T-helper 2 cell treated with Interferon-gamma antibody and Interleukin-4, amounts not matched to agents 100 ng/mL and 5 ng/mL, for 36 hours (primary cell): ENCODE measurements around the gene PCDHGA1. TPM values are rescaled to one million over a fixed set of nuclear protein-coding genes. Genes with fewer than 3 reads are reported as not detected.
"Not testable (repeated sequence)": the region's sequence is repeated elsewhere in the genome, so short reads cannot be mapped to it uniquely, and the experiment has no call there.

Experiments
- intact Hi-C: fragments of 100-400 bp; cut with micrococcal nuclease; formaldehyde crosslinking; loops from one replicate; pipeline ENCODE4 v1.15.1; 2023
- total RNA-seq: library from RNA; stranded (reverse); gene quantifications from 2 replicates; pipeline ENCODE4 v1.2.3, GENCODE V29; 2022

The PCDHGA1 gene
- total RNA-seq, 1 donor from 2014 or later: 0.09 TPM

GRCh38 chr5:141382469-141383294, 52.4 kb downstream of the PCDHGA1 start, which contains the start of gene PCDHGA7:
Gene PCDHGA7, plus strand, starts transcription at chr5:141382742. Its CDS starts 158 bp downstream, at chr5:141382900.
- intact Hi-C loops: no loop called here

DNA sequence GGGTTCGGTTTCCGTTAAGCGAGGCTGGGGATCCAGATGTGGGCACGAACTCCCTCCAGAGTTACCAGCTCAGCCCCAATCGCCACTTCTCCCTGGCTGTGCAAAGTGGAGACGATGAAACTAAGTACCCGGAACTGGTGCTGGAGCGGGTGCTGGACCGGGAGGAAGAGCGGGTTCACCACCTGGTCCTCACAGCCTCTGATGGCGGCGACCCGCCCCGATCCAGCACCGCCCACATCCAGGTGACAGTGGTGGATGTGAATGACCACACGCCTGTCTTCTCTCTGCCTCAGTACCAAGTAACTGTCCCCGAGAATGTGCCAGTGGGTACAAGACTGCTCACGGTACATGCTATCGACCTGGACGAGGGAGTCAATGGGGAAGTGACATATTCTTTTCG, 53.0 kb downstream of the PCDHGA1 start:
- intact Hi-C loops: no loop called here

DNA sequence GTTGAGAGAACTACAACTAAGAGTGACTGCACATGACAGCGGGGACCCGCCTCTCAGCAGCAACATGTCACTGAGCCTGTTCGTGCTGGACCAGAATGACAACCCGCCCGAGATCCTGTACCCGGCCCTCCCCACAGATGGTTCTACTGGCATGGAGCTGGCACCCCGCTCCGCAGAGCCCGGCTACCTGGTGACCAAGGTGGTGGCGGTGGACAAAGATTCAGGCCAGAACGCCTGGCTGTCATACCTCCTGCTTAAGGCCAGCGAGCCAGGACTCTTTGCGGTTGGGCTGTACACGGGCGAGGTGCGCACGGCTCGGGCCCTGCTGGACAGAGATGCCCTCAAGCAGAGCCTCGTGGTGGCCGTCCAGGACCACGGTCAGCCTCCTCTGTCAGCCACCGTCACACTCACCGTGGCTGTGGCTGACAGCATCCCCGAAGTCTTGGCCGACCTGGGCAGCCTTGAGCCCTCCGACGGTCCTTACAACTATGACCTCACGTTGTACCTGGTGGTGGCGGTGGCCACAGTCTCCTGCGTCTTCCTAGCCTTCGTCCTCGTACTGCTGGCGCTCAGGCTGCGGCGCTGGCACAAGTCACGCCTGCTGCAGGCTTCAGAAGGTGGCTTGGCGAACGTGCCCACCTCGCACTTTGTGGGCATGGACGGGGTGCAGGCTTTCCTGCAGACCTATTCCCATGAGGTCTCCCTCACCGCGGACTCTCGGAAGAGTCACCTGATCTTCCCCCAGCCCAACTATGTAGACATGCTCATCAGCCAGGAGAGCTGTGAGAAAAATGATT, 54.4 kb downstream of the PCDHGA1 start:
- intact Hi-C loops: no loop called here

- intact Hi-C loops: not testable (repeated sequence)
Measured at GRCh38 chr5:141387557-141388311, 57.4 kb downstream of the PCDHGA1 start, which contains the start of gene PCDHGB4. Gene PCDHGB4, plus strand, starts transcription at chr5:141387698. Its CDS starts 187 bp downstream, at chr5:141387885.

DNA sequence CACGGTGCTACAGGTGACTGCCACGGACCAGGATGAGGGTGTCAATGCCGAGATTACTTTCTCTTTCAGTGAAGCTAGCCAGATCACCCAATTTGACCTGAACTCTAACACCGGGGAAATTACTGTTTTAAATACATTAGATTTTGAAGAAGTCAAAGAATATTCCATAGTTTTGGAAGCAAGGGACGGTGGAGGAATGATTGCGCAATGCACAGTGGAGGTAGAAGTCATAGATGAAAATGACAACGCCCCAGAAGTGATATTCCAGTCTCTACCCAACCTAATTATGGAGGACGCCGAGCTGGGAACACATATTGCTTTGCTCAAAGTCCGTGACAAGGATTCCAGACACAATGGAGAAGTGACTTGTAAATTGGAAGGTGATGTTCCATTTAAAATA, 58.3 kb downstream of the PCDHGA1 start:
- intact Hi-C loops: no loop called here

- intact Hi-C loops: no loop called here
Measured at GRCh38 chr5:141389153-141390042, 59.1 kb downstream of the PCDHGA1 start.

- intact Hi-C loops: no loop called here
Measured at GRCh38 chr5:141392429-141393198, 62.3 kb downstream of the PCDHGA1 start, which contains the start of gene PCDHGA8. Gene PCDHGA8, plus strand, starts transcription at chr5:141392633. Its CDS starts 181 bp downstream, at chr5:141392814.

DNA sequence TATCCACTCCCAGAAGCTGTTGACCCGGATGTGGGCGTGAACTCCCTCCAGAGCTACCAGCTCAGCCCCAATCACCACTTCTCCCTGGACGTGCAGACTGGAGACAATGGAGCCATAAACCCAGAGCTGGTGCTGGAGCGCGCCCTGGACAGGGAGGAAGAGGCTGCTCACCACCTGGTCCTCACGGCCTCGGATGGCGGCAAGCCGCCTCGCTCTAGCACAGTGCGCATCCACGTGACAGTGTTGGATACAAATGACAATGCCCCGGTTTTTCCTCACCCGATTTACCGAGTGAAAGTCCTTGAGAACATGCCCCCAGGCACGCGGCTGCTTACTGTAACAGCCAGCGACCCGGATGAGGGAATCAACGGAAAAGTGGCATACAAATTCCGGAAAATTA, 63.0 kb downstream of the PCDHGA1 start:
- intact Hi-C loops: no loop called here

GRCh38 chr5:141394401-141395187, 64.3 kb downstream of the PCDHGA1 start:
- intact Hi-C loops: not testable (repeated sequence)

GRCh38 chr5:141397756-141398551, 67.6 kb downstream of the PCDHGA1 start, which contains the start of gene PCDHGB5:
Gene PCDHGB5, plus strand, starts transcription at chr5:141397947. Its CDS starts 181 bp downstream, at chr5:141398128.
- intact Hi-C loops: not testable (repeated sequence)

GRCh38 chr5:141398608-141399007, 68.3 kb downstream of the PCDHGA1 start:
- intact Hi-C loops: no loop called here

GRCh38 chr5:141399555-141400258, 69.4 kb downstream of the PCDHGA1 start:
- intact Hi-C loops: no loop called here

DNA sequence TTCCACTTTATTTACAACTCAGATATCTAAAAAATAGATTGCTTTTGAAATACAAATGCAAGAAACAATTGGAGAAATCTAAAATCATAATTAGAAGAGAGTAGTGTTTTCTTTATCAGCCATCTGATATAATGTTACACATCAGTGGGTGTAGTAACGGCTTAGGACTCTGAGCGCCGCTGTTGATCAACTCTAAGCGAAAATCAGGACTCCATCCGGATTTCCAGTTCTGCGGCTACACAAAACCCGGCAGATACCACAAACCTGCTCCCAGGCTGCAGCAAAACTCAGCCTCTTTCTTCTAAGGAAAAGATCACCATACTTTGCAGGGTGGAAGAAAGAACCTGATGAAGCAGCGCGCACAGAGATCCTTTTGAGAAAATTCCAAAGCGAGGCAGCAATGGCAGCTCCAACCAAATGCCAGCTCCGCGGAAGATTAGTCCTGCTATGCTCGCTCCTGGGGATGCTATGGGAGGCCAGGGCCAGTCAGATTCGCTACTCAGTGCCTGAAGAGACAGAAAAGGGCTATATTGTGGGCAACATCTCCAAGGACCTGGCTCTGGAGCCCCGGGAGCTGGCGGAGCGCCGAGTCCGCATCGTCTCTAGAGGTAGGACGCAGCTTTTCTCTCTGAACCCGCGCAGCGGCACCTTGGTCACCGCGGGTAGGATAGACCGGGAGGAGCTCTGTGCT, 72.4 kb downstream of the PCDHGA1 start, which contains the start of gene PCDHGA9:
Gene PCDHGA9 (plus strand): TSS at position 226 of the 691 bp plus-strand sequence. CDS start 175 bp downstream, at position 401.
- intact Hi-C loops: no loop called here

DNA sequence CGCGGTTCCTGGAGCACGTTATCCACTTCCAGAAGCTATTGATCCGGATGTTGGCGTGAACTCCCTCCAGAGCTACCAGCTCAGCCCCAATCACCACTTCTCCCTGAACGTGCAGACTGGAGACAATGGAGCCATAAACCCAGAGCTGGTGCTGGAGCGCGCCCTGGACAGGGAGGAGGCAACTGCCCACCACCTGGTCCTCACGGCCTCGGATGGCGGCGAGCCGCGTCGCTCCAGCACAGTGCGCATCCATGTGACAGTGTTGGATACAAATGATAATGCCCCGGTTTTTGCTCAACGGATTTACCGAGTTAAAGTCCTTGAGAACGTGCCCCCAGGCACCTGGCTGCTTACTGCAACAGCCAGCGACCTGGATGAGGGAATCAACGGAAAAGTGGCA, 73.1 kb downstream of the PCDHGA1 start:
- intact Hi-C loops: no loop called here

DNA sequence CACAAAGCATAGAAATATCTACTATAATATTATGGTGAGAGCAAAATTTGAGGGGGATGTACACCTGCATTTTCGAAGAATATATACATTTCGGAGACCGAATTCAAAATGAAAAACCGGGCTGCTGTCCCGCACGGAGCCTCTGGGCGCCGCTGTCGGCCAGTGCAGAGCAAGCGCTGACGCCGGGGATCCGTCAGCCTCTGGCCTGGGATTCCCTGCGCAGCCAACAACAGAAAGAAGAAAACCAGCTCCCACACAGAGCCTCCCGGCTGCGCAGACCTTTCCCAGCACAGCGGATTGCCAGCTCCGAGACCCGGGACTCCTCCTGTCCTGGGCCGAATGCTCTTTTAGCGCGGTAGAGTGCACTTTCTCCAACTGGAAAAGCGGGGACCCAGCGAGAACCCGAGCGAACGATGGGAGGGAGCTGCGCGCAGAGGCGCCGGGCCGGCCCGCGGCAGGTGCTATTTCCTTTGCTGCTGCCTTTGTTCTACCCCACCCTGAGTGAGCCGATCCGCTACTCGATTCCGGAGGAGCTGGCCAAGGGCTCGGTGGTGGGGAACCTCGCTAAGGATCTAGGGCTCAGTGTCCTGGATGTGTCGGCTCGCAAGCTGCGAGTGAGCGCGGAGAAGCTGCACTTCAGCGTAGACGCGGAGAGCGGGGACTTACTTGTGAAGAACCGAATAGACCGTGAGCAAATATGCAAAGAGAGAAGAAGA, 77.6 kb downstream of the PCDHGA1 start, which contains the start of gene PCDHGB6:
Gene PCDHGB6 (plus strand): TSS at position 232 of the 716 bp plus-strand sequence. CDS start 182 bp downstream, at position 414.
- intact Hi-C loops: not testable (repeated sequence)
